Measurements from ENCODE around the gene IQCM.

IQCM gene

GRCh38 chr4:149699642-149700041 is 116.0 kb downstream of the IQCM start:
- ATAC-seq (ENCODE audit: low read depth), result no peak
- DNase-seq (ENCODE audit: low spot score), result no peak
- Histone ChIP-seq H3K27ac (ENCODE audit: poor library complexity, severe bottlenecking) (no peak overlapping the region), H3K4me1 (ENCODE audit: insufficient read depth, poor library complexity, severe bottlenecking) (no peaks in the 10 kb centered on the region), H3K9me3 (ENCODE audit: severe bottlenecking) (no peaks in the 10 kb centered on the region), H3K27me3 (ENCODE audit: insufficient read depth, poor library complexity, severe bottlenecking) (no peaks in the 10 kb centered on the region), H3K36me3 (ENCODE audit: low read depth) (no peaks in the 10 kb centered on the region), H3K4me3 (ENCODE audit: severe bottlenecking) (no peak overlapping the region)
- TF ChIP-seq CTCF (IDR thresholded peaks at IDR 0.05; ENCODE audit: poor library complexity, severe bottlenecking), result no peak

DNA sequence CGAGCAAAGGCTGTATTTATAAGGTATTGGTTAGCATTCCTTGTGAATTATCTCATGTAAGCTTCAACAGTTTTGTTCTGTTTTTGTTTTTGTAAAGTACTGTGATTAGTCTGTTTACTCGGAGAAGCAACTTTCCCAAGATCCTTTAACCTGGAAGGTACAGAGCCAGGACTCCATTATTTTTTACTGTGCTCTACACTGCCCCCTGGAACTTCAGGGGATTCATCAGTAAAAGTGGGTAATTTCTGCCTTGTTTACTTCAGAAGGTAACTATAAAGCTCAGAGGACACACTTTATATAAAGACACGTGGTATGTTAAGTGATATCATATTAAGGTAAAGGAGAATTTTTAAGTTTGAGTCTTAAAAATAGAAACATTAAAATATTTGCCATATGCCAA is 124.9 kb downstream of the IQCM start:
- no peaks in the 10 kb centered on the region for H3K27me3 ChIP-seq (ENCODE audit: insufficient read depth, poor library complexity, severe bottlenecking)
- TF ChIP-seq CTCF (IDR thresholded peaks at IDR 0.05; ENCODE audit: poor library complexity, severe bottlenecking), result no peak
- no peak for DNase-seq (ENCODE audit: low spot score)

GRCh38 chr4:149684516-149684915 is 131.1 kb downstream of the IQCM start:
- no peaks in the 10 kb centered on the region for H3K9me3 ChIP-seq (ENCODE audit: severe bottlenecking)
- peaks cover 4% of the 10 kb centered on the region for H3K27me3 ChIP-seq (ENCODE audit: insufficient read depth, poor library complexity, severe bottlenecking)
- H3K36me3 ChIP-seq (ENCODE audit: low read depth), result no peaks in the 10 kb centered on the region
- DNase-seq (ENCODE audit: low spot score) (no peak), ATAC-seq (ENCODE audit: low read depth) (no peak)
- H3K27ac ChIP-seq (ENCODE audit: poor library complexity, severe bottlenecking), result no peak overlapping the region
- H3K4me1 ChIP-seq (ENCODE audit: insufficient read depth, poor library complexity, severe bottlenecking), result no peaks in the 10 kb centered on the region
- TF ChIP-seq CTCF (IDR thresholded peaks at IDR 0.05; ENCODE audit: poor library complexity, severe bottlenecking), result no peak
- no peak overlapping the region for H3K4me3 ChIP-seq (ENCODE audit: severe bottlenecking)

More for the DNA sequence above, 124.9 kb downstream of the IQCM start:
- no peaks in the 10 kb centered on the region for H3K36me3 ChIP-seq (ENCODE audit: low read depth)
- no peaks in the 10 kb centered on the region for H3K4me1 ChIP-seq (ENCODE audit: insufficient read depth, poor library complexity, severe bottlenecking)
- ATAC-seq (ENCODE audit: low read depth), result no peak
- H3K9me3 ChIP-seq (ENCODE audit: severe bottlenecking), result no peaks in the 10 kb centered on the region
- no peak overlapping the region for H3K4me3 ChIP-seq (ENCODE audit: severe bottlenecking)
- no peak overlapping the region for H3K27ac ChIP-seq (ENCODE audit: poor library complexity, severe bottlenecking)

GRCh38 chr4:149676076-149676475 is 139.6 kb downstream of the IQCM start:
- Histone ChIP-seq H3K9me3 (ENCODE audit: severe bottlenecking) (no peaks in the 10 kb centered on the region), H3K27me3 (ENCODE audit: insufficient read depth, poor library complexity, severe bottlenecking) (no peaks in the 10 kb centered on the region), H3K4me1 (ENCODE audit: insufficient read depth, poor library complexity, severe bottlenecking) (no peaks in the 10 kb centered on the region), H3K36me3 (ENCODE audit: low read depth) (no peaks in the 10 kb centered on the region), H3K4me3 (ENCODE audit: severe bottlenecking) (no peak overlapping the region), H3K27ac (ENCODE audit: poor library complexity, severe bottlenecking) (no peak overlapping the region)
- ATAC-seq (ENCODE audit: low read depth), result no peak
- no peak for DNase-seq (ENCODE audit: low spot score)
- TF ChIP-seq CTCF (IDR thresholded peaks at IDR 0.05; ENCODE audit: poor library complexity, severe bottlenecking), result no peak

DNA sequence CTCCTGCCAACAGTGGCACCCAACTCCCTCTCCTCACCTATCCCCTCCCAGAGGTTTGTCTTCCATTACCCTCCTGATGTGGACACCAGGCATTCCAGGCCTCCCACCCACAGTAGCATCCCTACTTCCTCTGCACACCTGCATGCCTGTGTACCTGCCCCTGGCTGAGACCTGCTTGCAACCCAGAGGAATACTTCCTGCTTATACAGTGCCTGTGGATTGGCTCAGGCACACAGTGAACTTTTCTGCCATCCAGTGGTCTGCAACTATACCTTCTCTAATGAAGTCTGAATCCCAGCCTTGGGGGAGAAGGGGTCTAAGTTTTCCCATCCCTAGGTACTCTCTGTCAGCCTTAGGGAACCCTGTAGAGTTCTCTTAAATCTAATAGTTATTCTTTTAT is 169.9 kb downstream of the IQCM start:
- DNase-seq (ENCODE audit: low spot score) (no peak), ATAC-seq (ENCODE audit: low read depth) (peak; percentile 71)
- peak; percentile 24 for TF ChIP-seq CTCF (IDR thresholded peaks at IDR 0.05; ENCODE audit: poor library complexity, severe bottlenecking)
- H3K36me3 ChIP-seq (ENCODE audit: low read depth), result no peaks in the 10 kb centered on the region
- no peaks in the 10 kb centered on the region for H3K9me3 ChIP-seq (ENCODE audit: severe bottlenecking)
- no peak overlapping the region for H3K27ac ChIP-seq (ENCODE audit: poor library complexity, severe bottlenecking)
- H3K4me1 ChIP-seq (ENCODE audit: insufficient read depth, poor library complexity, severe bottlenecking), result no peaks in the 10 kb centered on the region
- H3K4me3 ChIP-seq (ENCODE audit: severe bottlenecking), result no peak overlapping the region
- H3K27me3 ChIP-seq (ENCODE audit: insufficient read depth, poor library complexity, severe bottlenecking), result no peaks in the 10 kb centered on the region
